HepG2 (cell line): ENCODE results near the gene RIPOR1. TPM values are rescaled to one million over a fixed set of nuclear protein-coding genes. Genes with fewer than 3 reads are reported as not detected.

Experiments used
- DDIT3 ChIP-seq: sonication (generic); formaldehyde crosslinking; IDR thresholded peaks from 2 replicates; pipeline ENCODE4 v1.4.0; 2020; ENCODE audit warnings: mild to moderate bottlenecking, missing genetic modification reagents
- DNMT1 ChIP-seq: sonication (generic); formaldehyde crosslinking; IDR thresholded peaks from 2 replicates; pipeline ENCODE4 v1.5.1; 2020; ENCODE audit warnings: mild to moderate bottlenecking, missing genetic modification reagents
- EED ChIP-seq: sonication (generic); formaldehyde crosslinking; IDR thresholded peaks from 2 replicates; pipeline ENCODE4 v1.5.0; 2020; ENCODE audit warnings: mild to moderate bottlenecking, missing genetic modification reagents
- FLYWCH1 ChIP-seq: sonication (generic); formaldehyde crosslinking; IDR thresholded peaks from 2 replicates; pipeline ENCODE4 v1.8.1; 2023; ENCODE audit warnings: mild to moderate bottlenecking, missing genetic modification reagents
- FOXA3 ChIP-seq: IDR thresholded peaks from 2 replicates; pipeline ENCODE4 v1.6.1; 2016; ENCODE audit warnings: missing genetic modification reagents, missing compliant biosample characterization
- FOXK2 ChIP-seq: fragments of 450-650 bp; IDR thresholded peaks from 2 replicates; pipeline ENCODE4 v1.6.1; 2016
- HES4 ChIP-seq: sonication (generic); formaldehyde crosslinking; IDR thresholded peaks from 2 replicates; pipeline ENCODE4 v1.9.0; 2021; ENCODE audit warnings: mild to moderate bottlenecking, missing genetic modification reagents, borderline replicate concordance
- HMG20A ChIP-seq: IDR thresholded peaks from 2 replicates; pipeline ENCODE4 v1.6.1; 2016; ENCODE audit warnings: borderline replicate concordance
- HNF4A ChIP-seq: sonication (generic); formaldehyde crosslinking; IDR thresholded peaks from 2 replicates; pipeline ENCODE4 v1.4.0; 2020; ENCODE audit warnings: missing genetic modification reagents
- IKZF4 ChIP-seq: sonication (generic); formaldehyde crosslinking; IDR thresholded peaks from 2 replicates; pipeline ENCODE4 v1.5.1; 2020; ENCODE audit warnings: borderline replicate concordance, mild to moderate bottlenecking, low read depth, missing genetic modification reagents; ENCODE audit errors: not compliant biosample characterization
- KLF9 ChIP-seq: IDR thresholded peaks from 2 replicates; pipeline ENCODE4 v1.6.1; 2016; ENCODE audit warnings: low read depth
- MATR3 ChIP-seq: sonication (generic); formaldehyde crosslinking; IDR thresholded peaks from 2 replicates; pipeline ENCODE4 v1.4.0; 2020; ENCODE audit warnings: missing genetic modification reagents
- NFE2L1 ChIP-seq: sonication (generic); formaldehyde crosslinking; IDR thresholded peaks from 2 replicates; pipeline ENCODE4 v1.4.0; 2020; ENCODE audit warnings: missing genetic modification reagents, mild to moderate bottlenecking, borderline replicate concordance
- NFYB ChIP-seq: sonication (generic); formaldehyde crosslinking; IDR thresholded peaks from 2 replicates; pipeline ENCODE4 v1.4.0; 2020; ENCODE audit warnings: missing genetic modification reagents
- RERE ChIP-seq: IDR thresholded peaks from 2 replicates; pipeline ENCODE4 v1.6.1; 2016; ENCODE audit warnings: low read depth, missing genetic modification reagents, missing compliant biosample characterization
- SAP130 ChIP-seq: IDR thresholded peaks from 2 replicates; pipeline ENCODE4 v1.6.1; 2016; ENCODE audit warnings: low read depth
- SMC3 ChIP-seq: IDR thresholded peaks from 2 replicates; pipeline ENCODE4 v1.6.1; 2011; ENCODE audit warnings: low read length, improper control_type of control experiment
- SOX5 ChIP-seq: IDR thresholded peaks from 2 replicates; pipeline ENCODE4 v1.6.1; 2016; ENCODE audit warnings: borderline replicate concordance
- TEAD3 ChIP-seq: optimal IDR thresholded peaks from 2 replicates; pipeline ENCODE3; 2016; ENCODE audit warnings: borderline replicate concordance
- TRIM22 ChIP-seq: fragments of 450-650 bp; IDR thresholded peaks from 2 replicates; pipeline ENCODE4 v1.6.1; 2017
- ZFP37 ChIP-seq: sonication (generic); formaldehyde crosslinking; IDR thresholded peaks from 2 replicates; pipeline ENCODE4 v1.4.0; 2020; ENCODE audit warnings: missing genetic modification reagents, borderline replicate concordance
- ZNF274 ChIP-seq: sonication (generic); formaldehyde crosslinking; IDR thresholded peaks from 2 replicates; pipeline ENCODE4 v1.5.1; 2020; ENCODE audit warnings: mild to moderate bottlenecking, missing genetic modification reagents
- ZNF329 ChIP-seq: sonication (generic); formaldehyde crosslinking; IDR thresholded peaks from 2 replicates; pipeline ENCODE4 v1.9.0; 2021; ENCODE audit warnings: low read depth, mild to moderate bottlenecking, missing genetic modification reagents
- ZNF354B ChIP-seq: sonication (generic); formaldehyde crosslinking; IDR thresholded peaks from 2 replicates; pipeline ENCODE4 v1.8.0; 2022; ENCODE audit warnings: mild to moderate bottlenecking, missing genetic modification reagents
- ZNF629 ChIP-seq: sonication (generic); formaldehyde crosslinking; conservative IDR thresholded peaks from 2 replicates; pipeline ENCODE4 v1.5.0; 2020; ENCODE audit warnings: missing genetic modification reagents
- ZNF775 ChIP-seq: sonication (generic); formaldehyde crosslinking; IDR thresholded peaks from 2 replicates; pipeline ENCODE4 v1.4.0; 2020; ENCODE audit warnings: missing genetic modification reagents, mild to moderate bottlenecking, moderate library complexity, borderline replicate concordance
- polyA plus RNA-seq, 8 experiments: library from polyadenylated mRNA; depleted of rRNA in 3 of 8; stranded (reverse) in 7 of 8; unstranded in 1 of 8; fragments of >200 nt; fragmentation: Illumina TruSeq in 4 of 8; extraction: Trizol in 4 of 8; gene quantifications; 2 replicates each; pipeline versions ENCODE4 v1.2.1 to v1.2.3, GENCODE V29; 2011 to 2016; ENCODE audit warnings: low read depth in 4 of 8, missing spikeins in 1 of 8, mixed read lengths in 1 of 8; ENCODE audit not compliant: insufficient read depth in 1 of 8
- total RNA-seq, 5 experiments: library from RNA; depleted of rRNA; stranded (reverse); fragments of >200 nt; fragmentation: Illumina TruSeq; extraction: Trizol; gene quantifications; 2 replicates each; pipeline ENCODE4 v1.2.3, GENCODE V29; 2016; ENCODE audit warnings: low read depth in 1 of 5

The RIPOR1 gene
- total and polyA plus RNA-seq, 2 of the 13 experiments (the other 11 are each of a cell fraction or from before 2014, with no cell fraction given): 4.6 to 8.1 TPM

- TF ChIP-seq RERE (CRISPR knock-in tag) (no peak), DDIT3 (CRISPR knock-in tag) (no peak), HNF4A (no peak; the same call in 1 of the 2 replicates), HES4 (CRISPR knock-in tag) (0 out of 2 replicates have a peak, but pooled peaks have one; percentile 50), MATR3 (CRISPR knock-in tag) (no peak), ZFP37 (CRISPR knock-in tag) (peak; percentile 59; the same call in 1 of the 2 replicates), EED (CRISPR knock-in tag) (no peak), ZNF775 (CRISPR knock-in tag) (no peak), ZNF274 (CRISPR knock-in tag) (0 out of 2 replicates have a peak, but pooled peaks have one; percentile 29), NFYB (CRISPR knock-in tag) (no peak), HMG20A (CRISPR knock-in tag) (no peak), DNMT1 (CRISPR knock-in tag) (no peak), SOX5 (peak; percentile 19; the same call in 1 of the 2 replicates), IKZF4 (no peak), KLF9 (0 out of 2 replicates have a peak, but pooled peaks have one; percentile 17), SMC3 (peak; percentile 88), TRIM22 (no peak), FLYWCH1 (CRISPR knock-in tag) (no peak), SAP130 (CRISPR knock-in tag) (peak; percentile 83), ZNF354B (CRISPR knock-in tag) (0 out of 2 replicates have a peak, but pooled peaks have one; percentile 25), ZNF329 (CRISPR knock-in tag) (no peak), FOXA3 (0 out of 2 replicates have a peak, but pooled peaks have one; percentile 24), ZNF629 (CRISPR knock-in tag) (no peak; the same call in 1 of the 2 replicates), TEAD3 (CRISPR knock-in tag) (peak; percentile 87), NFE2L1 (CRISPR knock-in tag) (no peak), FOXK2 (no peak)
Measured at GRCh38 chr16:67521095-67521804, 7.4 kb upstream of the RIPOR1 start (continued).
